H54 (cell line): ENCODE data around the gene ACIN1.

ENCODE experiments used
- DNase-seq: peaks from one replicate; pipeline ENCODE4 v3.0.0; 2011; ENCODE audit warnings: low spot score, mixed read lengths; ENCODE audit not compliant: insufficient read length
- FAIRE-seq: peaks from 3 replicates; lab custom pipeline; 2011; peaks lifted over from hg19 to GRCh38; lab: Jason Lieb, UNC
- POLR2A ChIP-seq: IDR thresholded peaks from 2 replicates; pipeline ENCODE4 v1.6.1; 2011; ENCODE audit warnings: low read depth, mild to moderate bottlenecking, low read length

Gene ACIN1

DNA sequence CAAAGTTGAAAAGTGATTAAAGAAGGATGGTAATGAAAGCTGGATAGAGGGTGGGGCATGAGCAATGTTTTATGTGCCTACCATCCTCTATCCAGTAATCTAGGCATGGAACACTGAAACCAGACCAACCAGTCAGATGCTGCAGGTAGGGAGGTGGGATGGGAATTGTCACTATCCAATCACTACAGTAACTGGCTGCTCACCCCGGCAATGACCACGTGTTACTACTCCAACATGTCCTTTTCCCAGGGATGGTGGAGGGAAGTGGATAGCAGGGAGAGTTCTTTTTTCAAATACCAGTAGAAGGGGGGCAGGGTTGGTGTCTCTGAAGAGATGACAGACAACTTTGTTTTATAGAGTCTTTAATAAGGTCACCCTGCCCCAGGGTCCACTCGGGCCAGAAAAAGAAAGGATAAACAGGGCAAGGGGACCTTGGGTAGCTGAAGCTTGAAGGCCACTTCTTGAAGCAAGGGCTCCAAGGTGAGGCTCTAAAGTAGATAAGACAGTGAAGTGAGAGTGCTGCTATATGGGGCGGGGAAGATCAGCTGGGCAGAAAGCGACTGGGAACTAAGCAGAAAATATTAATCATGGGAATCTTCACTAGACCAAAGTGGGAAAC, 22.9 kb downstream of the ACIN1 start:
- TF ChIP-seq POLR2A: no peak
- DNase-seq: no peak
- FAIRE-seq: no peak

DNA sequence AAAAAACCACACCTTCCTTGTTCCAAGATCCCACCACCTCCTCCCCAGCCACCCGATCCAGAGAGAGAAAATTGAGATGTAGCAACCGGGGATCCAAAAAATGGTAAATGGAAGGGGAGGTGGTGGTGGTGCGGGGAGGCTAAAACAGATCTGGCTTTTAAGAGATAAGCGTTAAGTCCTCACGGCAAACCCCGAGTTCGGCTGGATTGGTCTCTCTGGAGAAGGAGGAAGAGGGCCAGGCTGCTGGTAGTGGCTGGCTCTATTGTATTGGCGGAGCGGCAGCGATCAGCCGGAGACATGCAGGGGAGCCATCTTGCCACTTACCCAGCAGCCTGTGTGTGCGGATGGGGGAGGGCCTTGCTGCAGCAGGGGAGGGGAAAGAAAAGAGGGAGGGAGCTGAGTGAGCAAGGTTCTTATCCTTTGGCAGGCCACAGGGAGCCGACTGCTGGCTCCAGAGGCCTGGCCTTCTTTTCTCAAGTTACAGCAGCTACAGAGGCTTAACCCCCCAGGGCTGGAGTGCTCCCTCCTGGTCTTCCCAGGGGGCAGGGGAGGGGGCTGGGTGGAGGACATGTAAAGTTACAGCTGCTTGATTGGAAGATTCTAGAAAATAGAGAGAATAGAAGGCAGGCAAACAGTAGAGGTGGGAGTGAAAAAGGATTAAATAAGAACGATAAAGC, 23.6 kb downstream of the ACIN1 start:
- DNase-seq (peak; percentile 67), FAIRE-seq (peak; percentile 27)
- peak; percentile 71 for TF ChIP-seq POLR2A

DNA sequence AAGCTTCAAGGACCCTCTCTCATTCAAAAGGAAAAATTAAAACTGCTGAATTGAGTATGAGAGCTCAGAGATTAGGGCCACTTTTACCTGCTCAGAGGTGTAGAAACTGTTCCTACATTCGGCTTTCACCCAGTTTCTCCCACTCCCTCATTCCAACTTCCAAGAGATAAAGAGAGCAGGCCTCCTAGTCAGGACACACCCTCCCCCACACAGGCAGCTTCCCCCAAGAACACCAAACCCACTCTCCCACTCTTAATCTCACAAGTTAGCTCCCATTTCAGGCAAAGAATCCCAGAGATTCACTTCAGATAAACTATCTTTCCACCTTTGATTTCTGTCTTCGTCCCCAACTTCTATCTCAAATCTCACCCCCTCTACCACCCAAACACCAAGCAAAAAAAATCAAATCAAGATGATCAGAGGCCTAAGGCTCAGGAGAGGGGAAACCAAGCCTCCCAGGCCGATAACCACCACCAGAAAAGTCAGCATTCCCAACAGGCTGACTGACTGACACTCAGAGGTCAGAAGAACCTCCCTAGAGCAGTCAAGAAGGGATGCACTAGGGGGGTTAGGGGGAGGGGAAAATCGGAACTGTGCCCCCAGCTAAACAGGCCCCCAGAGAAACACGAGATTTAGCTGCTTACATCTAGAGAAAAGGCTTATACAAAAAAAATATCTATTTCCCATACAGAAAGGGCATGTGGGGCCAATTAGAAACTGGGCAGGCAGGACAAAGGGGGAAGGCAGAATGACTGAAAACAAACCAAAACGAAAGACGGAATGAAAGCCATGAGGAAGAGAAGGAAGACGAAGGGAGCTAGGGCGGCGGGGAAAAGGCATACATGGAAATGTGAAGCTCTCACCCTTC, 24.4 kb downstream of the ACIN1 start:
- TF ChIP-seq POLR2A: no peak
- DNase-seq: no peak
- FAIRE-seq: no peak

DNA sequence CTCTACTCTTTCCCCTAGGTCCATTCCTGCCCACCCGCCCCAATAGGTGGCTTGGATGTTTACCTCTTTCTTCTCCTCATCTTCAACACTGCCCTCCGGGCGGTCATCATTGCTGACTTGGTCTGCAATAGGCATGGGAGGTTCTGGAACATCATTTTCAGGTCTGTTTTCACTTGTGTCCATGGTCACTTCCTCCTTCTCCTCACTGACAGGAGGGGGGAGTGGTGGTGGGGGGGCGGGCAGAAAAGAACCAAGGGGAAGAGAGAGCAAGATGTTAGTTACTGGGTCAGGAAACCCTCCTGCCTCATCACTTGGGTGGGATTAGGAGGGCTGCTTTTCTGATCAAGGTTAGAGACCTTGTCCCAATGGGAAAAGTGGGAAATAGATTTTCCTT, 25.5 kb downstream of the ACIN1 start:
- FAIRE-seq (no peak), DNase-seq (no peak)
- TF ChIP-seq POLR2A: no peak

DNA sequence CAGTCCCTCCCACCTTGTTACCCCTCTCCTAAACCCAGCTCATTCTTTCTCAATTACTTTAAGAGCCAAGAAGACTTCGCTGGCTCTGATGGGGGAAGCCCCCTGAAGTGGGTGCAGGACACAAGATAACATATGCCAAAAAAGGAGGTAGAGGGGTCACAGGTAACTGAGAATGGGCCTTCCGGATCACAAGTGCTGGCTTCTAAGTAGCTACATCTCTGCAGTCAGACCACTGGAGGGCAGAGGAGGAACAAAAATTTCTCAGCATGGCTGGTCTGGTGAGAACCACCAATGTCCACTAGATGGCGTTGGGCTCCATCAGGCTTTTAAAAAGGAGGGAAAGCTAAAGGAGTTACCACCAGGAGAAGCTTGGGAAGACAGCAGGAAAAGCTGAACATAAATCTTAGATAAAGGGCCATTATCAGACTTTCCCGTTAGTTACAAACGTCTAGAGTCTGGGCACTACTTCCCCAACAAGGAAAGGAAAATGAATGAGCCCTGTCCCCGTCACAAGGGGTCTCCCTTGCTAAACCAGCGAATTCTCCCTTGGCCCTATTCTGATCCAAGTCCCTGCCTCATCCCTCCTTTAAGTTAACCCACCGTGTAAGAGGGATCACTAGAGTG, 26.0 kb downstream of the ACIN1 start:
- DNase-seq (peak; percentile 50), FAIRE-seq (peak; percentile 73)
- TF ChIP-seq POLR2A: no peak

DNA sequence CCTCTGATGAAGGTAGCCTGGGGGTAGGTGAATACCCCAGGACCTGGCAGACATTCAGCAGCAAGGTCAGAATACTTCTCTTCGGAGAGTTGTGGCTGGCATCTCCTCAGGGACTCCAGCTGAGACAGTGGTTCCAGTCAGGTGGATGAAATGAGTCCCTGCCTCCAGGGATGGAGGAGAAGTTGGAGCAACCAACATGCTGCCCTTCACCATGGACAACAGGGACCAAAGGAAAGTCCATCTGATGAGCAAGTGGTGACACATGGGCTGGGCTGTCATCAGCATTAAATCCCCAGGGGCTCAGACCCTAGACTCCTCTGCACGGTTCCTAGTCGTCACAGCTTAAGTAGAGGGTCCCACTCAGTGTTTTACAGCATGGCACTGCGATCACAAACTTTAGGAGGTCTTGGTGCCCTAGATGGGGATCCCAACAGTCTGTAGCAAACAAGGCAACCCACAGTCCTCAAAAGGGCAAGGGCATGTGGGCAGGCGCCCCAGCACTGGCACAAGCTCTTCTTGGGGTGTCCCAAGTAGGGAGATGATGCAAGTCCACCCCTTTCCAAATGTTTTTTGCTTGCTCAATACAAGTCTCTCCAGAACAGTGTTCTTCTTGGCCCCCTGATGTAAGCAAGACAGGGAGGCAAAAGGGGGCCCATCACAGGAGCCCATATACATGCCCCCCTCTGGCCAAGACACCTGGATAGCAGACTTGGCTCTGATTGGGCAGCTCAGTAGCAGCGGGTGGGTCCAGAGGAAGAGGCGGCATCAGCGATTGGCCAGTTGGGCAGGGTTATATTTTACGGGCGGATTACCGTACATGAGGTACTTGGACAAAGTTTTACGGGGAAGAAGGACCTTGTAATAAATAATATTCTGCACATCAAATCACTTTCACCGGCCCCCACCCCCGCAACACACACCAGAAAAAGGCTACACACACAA, 26.8 kb downstream of the ACIN1 start:
- DNase-seq (no peak), FAIRE-seq (no peak)
- no peak for TF ChIP-seq POLR2A

DNA sequence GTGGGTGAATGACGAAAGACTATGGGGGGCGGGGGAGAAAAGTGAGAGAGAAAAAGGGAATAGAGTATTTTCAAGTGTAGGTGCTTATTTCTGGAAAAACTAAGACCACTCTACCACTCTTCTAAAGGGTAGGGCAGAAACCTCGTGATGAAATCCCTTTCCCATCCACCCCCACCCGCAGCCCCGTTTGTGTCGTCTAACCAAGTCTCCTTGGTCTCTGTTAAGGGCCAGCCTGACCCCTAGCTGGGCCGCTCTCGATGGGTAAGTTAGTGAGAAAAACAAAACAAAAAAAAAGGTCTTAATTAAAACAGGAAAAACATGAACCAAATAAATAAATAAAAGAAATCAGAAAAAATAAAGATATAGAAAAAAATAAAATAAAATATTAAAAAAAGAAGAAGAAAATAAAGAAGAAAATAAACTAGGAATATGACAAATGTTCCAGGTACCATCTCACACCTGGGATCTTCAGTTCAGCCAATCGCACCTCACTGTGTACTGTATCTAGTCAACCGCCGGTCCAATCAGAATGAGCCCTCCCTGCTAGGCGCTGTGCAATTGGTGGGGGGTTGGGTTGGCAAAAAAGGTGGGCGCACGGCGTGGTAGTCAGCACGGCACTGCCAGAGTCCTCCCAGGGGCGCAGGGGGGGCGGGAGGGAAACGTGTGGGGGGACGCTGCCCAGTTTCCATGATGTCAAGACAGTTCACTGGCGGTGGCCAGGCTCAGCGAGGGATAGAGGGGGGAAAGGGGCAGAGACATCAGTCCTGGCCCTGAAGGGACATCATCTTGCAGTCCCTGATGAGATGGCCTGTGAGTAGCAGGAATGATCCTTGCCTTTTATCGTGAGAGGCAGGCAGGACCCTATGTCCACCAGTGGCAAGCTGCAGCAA, 27.8 kb downstream of the ACIN1 start:
- FAIRE-seq (no peak), DNase-seq (no peak)
- TF ChIP-seq POLR2A: no peak

DNA sequence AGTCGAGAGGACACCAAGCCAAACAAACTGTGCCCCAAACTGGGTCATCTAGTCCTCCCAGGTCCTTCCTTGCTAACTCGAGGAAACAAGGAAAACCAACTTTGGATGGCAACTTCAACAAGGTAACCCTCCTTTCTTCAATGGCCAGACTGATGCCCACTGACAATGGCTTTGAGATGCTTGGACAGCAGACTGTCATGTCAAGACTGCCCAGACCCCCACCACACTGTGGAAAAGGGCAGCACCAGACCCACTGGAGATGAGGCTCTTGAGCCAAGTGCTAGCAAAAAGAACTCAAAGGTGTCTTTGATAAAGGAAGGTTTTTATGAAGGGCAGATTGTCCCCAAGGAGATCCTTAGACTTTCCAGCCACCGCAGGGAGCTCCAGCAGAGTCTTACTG, 28.6 kb downstream of the ACIN1 start:
- DNase-seq (no peak), FAIRE-seq (no peak)
- no peak for TF ChIP-seq POLR2A

DNA sequence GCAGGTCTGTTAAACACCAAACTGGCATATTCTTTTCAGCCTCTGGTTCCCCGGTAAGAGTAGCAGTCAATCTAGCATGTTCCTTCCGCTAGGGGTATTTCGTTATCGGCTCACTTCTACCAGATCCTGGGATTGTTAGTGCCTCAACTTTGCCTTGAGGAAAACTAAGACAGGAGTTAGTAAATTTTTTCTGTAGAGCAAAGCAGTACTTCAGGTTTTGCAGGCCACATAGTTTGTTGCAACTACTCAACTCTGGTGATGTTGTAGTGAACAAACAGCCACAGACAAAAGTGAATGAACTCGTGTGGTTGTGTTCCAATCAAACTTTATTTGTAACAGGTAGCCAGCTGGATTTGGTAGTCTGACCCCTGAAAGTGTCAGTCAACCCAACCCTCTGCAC, 31.3 kb downstream of the ACIN1 start:
- TF ChIP-seq POLR2A: no peak
- DNase-seq (no peak), FAIRE-seq (no peak)

DNA sequence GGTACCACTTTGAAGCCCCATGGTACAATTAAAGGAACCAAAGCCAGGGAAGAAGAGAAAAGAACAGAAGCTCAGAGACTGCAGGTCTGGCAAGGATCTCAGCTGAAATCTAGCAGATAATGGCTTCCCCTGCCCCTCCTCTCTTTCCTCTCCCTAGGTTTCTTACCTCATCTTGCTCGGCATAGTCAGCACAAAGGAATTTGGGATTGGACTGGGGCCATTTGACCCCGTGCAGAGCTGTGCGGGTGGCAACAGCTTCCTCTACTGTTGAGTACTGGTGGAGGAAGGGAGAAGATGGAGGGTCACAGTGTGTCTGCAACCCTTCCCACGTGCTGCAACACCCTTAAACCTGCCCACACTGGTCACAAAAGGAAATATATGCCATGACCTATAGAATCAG, 32.9 kb downstream of the ACIN1 start:
- DNase-seq (peak; percentile 69), FAIRE-seq (peak; percentile 68)
- no peak for TF ChIP-seq POLR2A

DNA sequence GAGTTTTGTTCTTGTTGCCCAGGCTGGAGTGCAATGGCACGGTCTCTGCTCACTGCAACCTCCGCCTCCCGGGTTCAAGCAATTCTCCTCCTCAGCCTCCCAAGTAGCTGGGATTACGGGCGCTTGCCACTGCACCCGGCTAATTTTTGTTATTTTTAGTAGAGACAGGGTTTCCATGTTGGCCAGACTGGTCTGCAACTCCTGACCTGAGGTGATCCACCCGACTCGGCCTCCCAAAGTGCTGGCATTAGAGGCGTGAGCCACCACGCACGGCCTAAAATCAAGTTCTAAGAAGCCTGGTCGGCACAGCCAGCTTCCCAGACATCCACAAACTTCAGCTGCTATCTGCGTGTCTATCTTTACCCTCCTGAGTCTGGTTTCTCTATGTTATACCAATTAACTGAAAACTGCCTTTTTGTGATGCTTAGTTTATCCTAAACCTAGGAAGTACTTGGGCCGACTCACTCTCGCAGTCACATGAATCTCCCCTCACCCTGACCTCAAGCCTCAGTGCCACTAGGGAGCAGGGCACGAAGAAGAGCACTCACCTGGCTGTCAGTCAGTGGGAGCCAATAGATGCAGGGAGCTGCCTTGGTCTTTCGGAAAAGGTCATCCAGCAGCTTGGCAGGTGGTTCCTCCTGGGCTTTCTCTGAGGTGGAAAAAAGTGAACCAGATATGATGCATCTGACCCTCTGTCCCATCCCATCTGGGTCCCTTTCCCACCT, 34.2 kb downstream of the ACIN1 start:
- no peak for DNase-seq
- no peak for FAIRE-seq
- no peak for TF ChIP-seq POLR2A
